ENCODE data around the gene ZNF329. TPM values are rescaled to one million over a fixed set of nuclear protein-coding genes. Genes with fewer than 3 reads are reported as not detected.

The ZNF329 gene
- total RNA-seq: 1 to 10 TPM; 6.8 to 8.1 TPM

- Mint-ChIP-seq H3K27me3 (no peaks in the 10 kb centered on the region), H3K27ac (peak within 1 kb of the TSS; percentile 90), H3K4me1 (peaks cover 13% of the 10 kb centered on the region), H3K4me3 (peak within 1 kb of the TSS; percentile 85), H3K9me3 (peaks cover 20% of the 10 kb centered on the region), H3K36me3 (peaks cover 34% of the 10 kb centered on the region)
- peak; percentile 94 for DNase-seq
Measured at GRCh38 chr19:58150328-58150921, at the start of gene ZNF329. ZNF329 (minus strand) TSS chr19:58150789; CDS start chr19:58129503, 21,286 bp downstream.

DNA sequence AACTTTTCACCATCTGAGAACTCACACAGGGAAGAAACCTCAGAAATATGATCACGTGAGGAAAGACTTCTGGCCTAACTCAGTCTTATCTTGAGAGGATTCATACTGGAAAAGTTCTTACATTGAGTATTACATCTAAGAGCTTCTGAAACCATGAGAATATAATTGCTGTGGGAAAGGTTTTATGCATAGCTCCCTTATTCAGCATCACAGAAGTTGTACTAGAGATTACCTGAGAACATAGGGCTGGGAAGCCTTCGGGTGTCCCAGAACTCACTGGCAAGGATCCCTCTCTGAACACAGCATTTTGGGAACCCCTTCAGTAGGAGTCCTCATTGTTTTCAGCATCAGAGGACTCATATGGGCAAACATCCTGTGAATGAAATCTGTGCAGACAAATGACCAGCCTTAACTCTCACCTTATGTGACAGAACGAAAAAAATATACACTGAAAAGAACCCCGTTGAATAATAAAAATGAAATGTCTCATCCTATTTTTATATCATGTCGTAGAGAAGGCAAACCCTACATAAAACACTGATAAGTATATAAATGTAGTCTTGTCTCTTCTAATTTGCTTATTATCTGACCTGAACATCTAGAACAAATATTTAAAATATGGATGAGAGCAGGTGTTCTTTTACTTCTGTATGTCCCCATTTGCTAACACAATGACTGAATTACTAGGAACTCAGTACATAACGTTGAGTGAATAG, 46.5 kb upstream of the ZNF329 start:
- H3K9me3 Mint-ChIP-seq: peaks cover 65% of the 10 kb centered on the region
- H3K4me1 Mint-ChIP-seq: no peaks in the 10 kb centered on the region
- DNase-seq: no peak
- no peak overlapping the region for H3K4me3 Mint-ChIP-seq
- peaks cover 97% of the 10 kb centered on the region for H3K36me3 Mint-ChIP-seq
- H3K27me3 Mint-ChIP-seq: no peaks in the 10 kb centered on the region
- no peak overlapping the region for H3K27ac Mint-ChIP-seq

GRCh38 chr19:58183817-58184215, 33.2 kb upstream of the ZNF329 start:
- no peaks in the 10 kb centered on the region for H3K27me3 Mint-ChIP-seq
- peak overlapping the region; percentile 99 for H3K27ac Mint-ChIP-seq
- H3K4me1 Mint-ChIP-seq: peaks cover 10% of the 10 kb centered on the region
- peaks cover 82% of the 10 kb centered on the region for H3K36me3 Mint-ChIP-seq
- peak overlapping the region; percentile 85 for H3K4me3 Mint-ChIP-seq
- DNase-seq: no peak
- H3K9me3 Mint-ChIP-seq: peaks cover 39% of the 10 kb centered on the region

DNA sequence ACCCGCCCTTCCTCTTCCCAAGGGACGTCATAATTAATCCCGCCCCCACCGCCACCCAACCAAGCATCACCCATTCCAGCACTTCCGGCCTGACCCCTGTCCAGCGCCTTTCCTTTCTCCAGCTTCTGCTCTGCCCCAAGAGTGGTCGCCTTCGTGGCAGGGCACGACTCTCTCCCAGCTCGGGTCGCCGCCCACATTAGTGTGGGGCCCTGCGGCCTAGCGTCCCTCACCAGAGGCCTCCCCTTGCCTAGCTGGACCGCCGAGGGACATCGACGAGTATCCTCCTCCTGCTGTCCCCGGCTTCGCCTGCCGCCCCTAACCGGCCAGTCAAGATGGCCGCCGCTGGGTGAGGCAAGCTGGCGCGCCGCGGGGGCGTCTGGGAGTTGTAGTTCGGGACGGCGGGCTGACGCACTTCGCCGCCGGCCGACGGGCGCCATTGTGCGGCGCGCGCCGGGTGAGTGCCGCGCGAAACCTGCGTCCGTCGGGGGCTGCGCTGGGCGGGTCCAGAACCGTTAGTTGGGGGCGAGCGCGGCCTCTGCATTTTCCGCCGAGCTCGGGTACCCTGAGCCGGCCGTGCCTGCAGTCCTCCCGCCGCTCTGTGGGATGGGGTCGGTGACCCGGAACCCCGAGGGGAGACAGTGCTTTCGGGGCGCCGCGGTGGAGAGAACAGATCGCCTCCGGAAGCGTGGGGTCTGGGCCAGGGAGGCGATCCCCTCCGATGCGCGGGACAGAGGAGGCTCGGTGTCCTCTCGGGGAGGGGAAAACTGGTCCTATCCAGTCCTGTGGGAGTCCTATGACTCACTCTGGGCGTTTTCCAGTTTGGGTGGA, 32.6 kb upstream of the ZNF329 start, which contains the start of gene ZNF274:
ZNF274 (plus strand) TSS at position 73 of the 828 bp plus-strand sequence. CDS start 905 bp downstream, outside the sequence.
- peaks cover 38% of the 10 kb centered on the region for H3K9me3 Mint-ChIP-seq
- peak within 1 kb of the TSS; percentile 85 for H3K4me3 Mint-ChIP-seq
- H3K36me3 Mint-ChIP-seq: peaks cover 83% of the 10 kb centered on the region

GRCh38 chr19:58182577-58182988, 32.0 kb upstream of the ZNF329 start:
- Mint-ChIP-seq H3K9me3 (peaks cover 44% of the 10 kb centered on the region), H3K4me1 (peaks cover 10% of the 10 kb centered on the region)
- no peak for DNase-seq

More for the DNA sequence above, 32.6 kb upstream of the ZNF329 start, which contains the start of gene ZNF274:
- no peaks in the 10 kb centered on the region for H3K27me3 Mint-ChIP-seq
- H3K27ac Mint-ChIP-seq: peak within 1 kb of the TSS; percentile 99
- peaks cover 10% of the 10 kb centered on the region for H3K4me1 Mint-ChIP-seq
- DNase-seq: peak; percentile 97

GRCh38 chr19:58181902-58182576, 31.4 kb upstream of the ZNF329 start:
- Mint-ChIP-seq H3K36me3 (peaks cover 80% of the 10 kb centered on the region), H3K4me3 (peak overlapping the region; percentile 85), H3K27me3 (no peaks in the 10 kb centered on the region), H3K4me1 (peaks cover 10% of the 10 kb centered on the region), H3K27ac (peak overlapping the region; percentile 99), H3K9me3 (peaks cover 45% of the 10 kb centered on the region)
- DNase-seq: peak; percentile 71

More at GRCh38 chr19:58182577-58182988, 32.0 kb upstream of the ZNF329 start:
- peak overlapping the region; percentile 85 for H3K4me3 Mint-ChIP-seq
- H3K36me3 Mint-ChIP-seq: peaks cover 83% of the 10 kb centered on the region
- no peaks in the 10 kb centered on the region for H3K27me3 Mint-ChIP-seq
- peak overlapping the region; percentile 99 for H3K27ac Mint-ChIP-seq

DNA sequence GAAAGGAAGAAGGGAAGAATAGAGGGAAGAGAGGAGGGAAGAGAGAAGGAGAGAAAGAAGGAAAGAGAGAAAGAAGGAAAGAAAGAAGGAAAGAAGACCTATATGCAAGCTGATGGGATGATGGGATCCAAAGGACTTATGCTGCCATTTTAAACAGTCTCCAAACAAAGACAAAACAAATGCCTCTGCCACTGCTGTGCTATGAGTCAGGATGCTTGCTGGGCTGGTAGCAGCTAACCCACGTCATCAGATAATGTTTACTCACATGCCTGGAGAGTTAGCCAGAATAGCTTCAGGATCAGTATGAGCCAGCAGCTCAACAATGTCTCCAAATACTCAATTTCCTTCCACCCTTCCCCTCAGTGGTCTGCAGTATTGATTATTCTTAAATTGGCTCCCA, 20.3 kb upstream of the ZNF329 start:
- no peaks in the 10 kb centered on the region for H3K27me3 Mint-ChIP-seq
- H3K4me1 Mint-ChIP-seq: no peaks in the 10 kb centered on the region
- H3K27ac Mint-ChIP-seq: no peak overlapping the region
- H3K9me3 Mint-ChIP-seq: peaks cover 54% of the 10 kb centered on the region
- H3K36me3 Mint-ChIP-seq: peaks cover 9% of the 10 kb centered on the region
- H3K4me3 Mint-ChIP-seq: no peak overlapping the region
- DNase-seq: no peak

DNA sequence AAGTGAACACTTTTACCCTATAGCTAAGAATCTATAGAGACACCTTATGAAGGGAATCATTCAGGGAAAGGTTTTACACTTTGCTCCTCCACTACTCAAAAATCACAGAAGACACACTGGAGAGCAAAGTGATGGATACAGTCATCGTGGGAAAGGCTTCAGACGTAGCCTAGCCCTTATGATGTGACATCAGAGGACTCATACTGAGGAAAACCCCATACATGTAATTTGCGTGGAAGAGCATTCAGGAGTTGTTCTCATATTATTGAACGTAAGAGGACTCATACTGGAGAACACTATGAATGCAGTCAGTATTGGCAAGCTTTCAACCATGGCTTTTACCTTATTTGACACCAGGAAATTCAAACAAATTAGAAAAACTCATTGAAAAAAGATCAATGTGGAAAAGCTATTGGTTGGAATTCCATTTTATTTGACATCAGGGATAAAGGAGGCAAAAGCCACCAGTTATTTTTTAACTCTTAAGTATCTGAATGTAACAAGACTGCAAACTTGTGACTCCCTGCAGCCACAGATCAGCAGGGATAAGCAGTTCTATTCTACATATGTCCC, 16.2 kb upstream of the ZNF329 start:
- peaks cover 2% of the 10 kb centered on the region for H3K27me3 Mint-ChIP-seq
- H3K4me3 Mint-ChIP-seq: no peak overlapping the region
- H3K4me1 Mint-ChIP-seq: no peaks in the 10 kb centered on the region
- H3K36me3 Mint-ChIP-seq: peaks cover 22% of the 10 kb centered on the region
- no peak for DNase-seq
- peaks cover 63% of the 10 kb centered on the region for H3K9me3 Mint-ChIP-seq
- H3K27ac Mint-ChIP-seq: no peak overlapping the region

DNA sequence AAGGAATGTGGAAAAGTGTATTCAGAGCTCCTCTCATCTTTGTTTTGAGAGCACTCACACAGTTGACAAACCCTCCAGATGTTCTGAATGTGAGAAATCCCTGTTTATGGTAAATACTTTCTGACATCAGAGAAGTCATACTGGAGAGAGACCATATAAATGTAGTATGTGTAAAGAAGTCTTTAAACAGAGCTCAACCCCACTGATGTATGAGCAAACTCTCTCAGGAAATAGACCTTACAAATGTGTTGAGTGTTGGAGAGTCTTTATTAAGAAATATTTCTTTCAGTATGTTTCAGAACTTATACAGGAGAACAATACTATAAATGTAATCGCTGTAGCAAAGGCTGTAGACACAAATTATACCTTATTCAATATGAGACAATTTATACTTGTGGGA, 15.7 kb upstream of the ZNF329 start:
- Mint-ChIP-seq H3K9me3 (peaks cover 62% of the 10 kb centered on the region), H3K4me1 (no peaks in the 10 kb centered on the region), H3K27me3 (peaks cover 2% of the 10 kb centered on the region), H3K4me3 (no peak overlapping the region), H3K36me3 (peaks cover 22% of the 10 kb centered on the region), H3K27ac (no peak overlapping the region)
- no peak for DNase-seq

- no peak for DNase-seq
- Mint-ChIP-seq H3K4me1 (peaks cover 5% of the 10 kb centered on the region), H3K36me3 (peaks cover 7% of the 10 kb centered on the region), H3K4me3 (no peak overlapping the region), H3K27ac (no peak overlapping the region), H3K27me3 (no peaks in the 10 kb centered on the region), H3K9me3 (peaks cover 13% of the 10 kb centered on the region)
Measured at GRCh38 chr19:58157045-58157728, 6.6 kb upstream of the ZNF329 start.

DNA sequence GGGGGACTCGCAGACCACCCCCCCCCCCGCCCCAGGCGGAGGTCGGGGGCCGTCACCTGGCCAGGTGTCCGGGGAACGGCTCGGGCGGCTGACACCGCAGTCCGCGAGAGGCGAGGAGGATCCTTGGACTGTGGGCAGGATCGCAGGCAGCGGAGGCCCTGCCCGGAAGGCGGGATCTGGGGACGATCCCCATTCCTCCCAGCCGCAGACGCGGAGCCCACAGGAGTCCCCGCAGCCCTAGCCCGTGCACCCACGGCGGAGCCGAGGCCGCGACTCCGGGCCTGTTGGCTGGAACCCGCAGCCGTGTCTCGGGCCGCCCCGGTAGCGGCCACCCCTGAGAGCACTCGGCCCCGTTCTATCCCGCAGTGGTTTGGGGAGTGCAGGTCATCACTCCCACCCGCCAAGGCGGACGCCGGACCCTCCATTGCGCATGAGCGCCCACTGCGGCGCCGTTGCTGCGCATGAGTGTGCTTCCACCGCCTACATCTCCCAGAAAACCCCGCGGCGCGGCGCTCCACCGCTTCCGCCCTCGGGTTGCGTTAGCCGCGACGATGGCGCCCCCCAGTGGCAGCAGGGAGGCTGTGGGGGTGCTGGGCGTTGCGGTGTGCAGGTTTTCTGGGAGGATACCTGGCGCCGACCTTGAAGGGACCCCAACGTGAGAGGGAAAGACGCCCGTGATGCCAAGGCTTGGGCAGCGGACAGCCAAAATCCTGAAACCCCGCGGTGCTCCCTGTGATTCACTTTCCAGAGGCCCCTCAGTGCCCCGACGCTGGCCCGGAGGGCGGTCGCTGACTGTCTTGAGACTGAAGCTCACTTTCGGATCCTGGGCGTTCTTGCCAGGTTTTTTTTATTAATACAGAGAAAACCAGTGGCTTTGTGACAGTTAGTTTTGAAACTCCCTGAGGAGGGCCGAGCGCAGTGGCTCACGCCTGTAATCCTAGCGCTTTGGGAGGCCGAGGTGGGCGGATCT, 4.4 kb upstream of the ZNF329 start:
- DNase-seq: peak; percentile 99
- Mint-ChIP-seq H3K9me3 (peaks cover 10% of the 10 kb centered on the region), H3K27me3 (no peaks in the 10 kb centered on the region), H3K27ac (peak overlapping the region; percentile 42), H3K4me1 (peaks cover 7% of the 10 kb centered on the region), H3K4me3 (peak overlapping the region; percentile 85), H3K36me3 (peaks cover 8% of the 10 kb centered on the region)

DNA sequence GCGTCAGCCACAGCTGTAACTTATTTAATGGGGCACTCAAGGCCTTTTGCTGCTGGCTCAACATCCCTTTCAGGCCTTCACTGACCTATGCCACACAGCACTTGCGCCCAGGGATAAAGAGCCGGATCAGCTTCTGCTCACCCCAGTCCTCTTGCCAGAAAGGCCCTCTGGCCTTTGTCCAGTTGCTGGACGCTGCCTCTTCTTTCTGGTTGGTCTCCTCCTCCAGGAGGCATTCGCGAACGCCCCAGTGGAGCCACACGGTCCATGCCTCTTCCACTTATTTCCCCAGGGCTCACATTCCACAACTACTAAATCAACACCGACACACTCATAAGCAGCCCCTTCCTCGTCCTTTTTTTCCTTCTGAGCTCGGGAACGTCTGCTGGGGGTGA, 3.7 kb upstream of the ZNF329 start:
- peak; percentile 11 for DNase-seq
- peak overlapping the region; percentile 85 for H3K4me3 Mint-ChIP-seq
- H3K4me1 Mint-ChIP-seq: peaks cover 13% of the 10 kb centered on the region
- H3K9me3 Mint-ChIP-seq: peaks cover 14% of the 10 kb centered on the region
- H3K27me3 Mint-ChIP-seq: no peaks in the 10 kb centered on the region
- H3K36me3 Mint-ChIP-seq: peaks cover 15% of the 10 kb centered on the region
- H3K27ac Mint-ChIP-seq: peak overlapping the region; percentile 14

DNA sequence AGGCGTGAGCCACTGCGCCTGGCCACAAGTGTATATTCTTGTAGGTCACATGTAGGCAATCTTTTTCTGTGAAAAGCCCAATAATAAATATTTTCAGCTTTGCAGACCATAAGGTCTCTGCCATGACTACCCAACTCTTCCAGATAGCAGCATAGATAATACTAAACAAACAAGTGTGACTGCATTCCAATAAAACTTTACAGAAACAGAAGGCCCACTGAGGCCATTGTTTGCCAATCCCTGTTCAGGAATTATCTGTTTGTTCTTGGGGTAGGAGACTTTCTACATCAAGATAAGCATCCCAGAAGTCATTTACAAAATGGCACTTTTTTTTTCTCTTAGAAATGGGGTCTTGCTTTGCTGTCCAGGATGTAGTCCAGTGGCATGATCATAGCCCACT, 2.8 kb upstream of the ZNF329 start:
- Mint-ChIP-seq H3K27ac (no peak overlapping the region), H3K4me1 (peaks cover 13% of the 10 kb centered on the region), H3K9me3 (peaks cover 16% of the 10 kb centered on the region), H3K36me3 (peaks cover 22% of the 10 kb centered on the region), H3K27me3 (no peaks in the 10 kb centered on the region), H3K4me3 (no peak overlapping the region)
- no peak for DNase-seq

All from activated naive CD8-positive, alpha-beta T cell treated with anti-CD3 and anti-CD28 coated beads for 36 hours (primary cell).